ENCODE measurements around the gene PFKFB3. TPM values are rescaled to one million over a fixed set of nuclear protein-coding genes. Genes with fewer than 3 reads are reported as not detected.
"Not testable (repeated sequence)": the region's sequence is repeated elsewhere in the genome, so short reads cannot be mapped to it uniquely, and the experiment has no call there.

PFKFB3 gene
- total RNA-seq = 100 to 1,000 TPM; 157 to 310 TPM

DNA sequence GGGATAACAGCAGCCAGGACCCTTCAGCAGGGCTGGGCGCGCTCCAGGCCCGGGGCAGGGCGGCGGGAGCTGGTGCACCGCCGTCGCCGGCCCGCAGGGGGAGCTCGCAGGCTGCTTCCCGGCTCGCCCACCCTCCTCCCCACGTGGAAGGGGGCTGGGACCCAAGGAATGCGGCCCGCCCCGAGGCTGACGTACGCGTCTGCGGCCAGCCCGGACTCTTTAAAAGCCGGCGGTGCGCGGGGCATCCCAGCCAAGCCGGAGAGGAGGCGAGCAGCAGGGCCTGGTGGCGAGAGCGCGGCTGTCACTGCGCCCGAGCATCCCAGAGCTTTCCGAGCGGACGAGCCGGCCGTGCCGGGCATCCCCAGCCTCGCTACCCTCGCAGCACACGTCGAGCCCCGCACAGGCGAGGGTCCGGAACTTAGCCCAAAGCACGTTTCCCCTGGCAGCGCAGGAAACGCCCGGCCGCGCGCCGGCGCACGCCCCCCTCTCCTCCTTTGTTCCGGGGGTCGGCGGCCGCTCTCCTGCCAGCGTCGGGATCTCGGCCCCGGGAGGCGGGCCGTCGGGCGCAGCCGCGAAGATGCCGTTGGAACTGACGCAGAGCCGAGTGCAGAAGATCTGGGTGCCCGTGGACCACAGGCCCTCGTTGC lies at the start of gene PFKFB3:
Gene PFKFB3, plus strand, starts transcription at position 249 of the 647 bp plus-strand sequence. Its CDS starts 329 bp downstream, at position 578.
- peak within 1 kb of the TSS; percentile 99 for H3K27ac Mint-ChIP-seq

DNA sequence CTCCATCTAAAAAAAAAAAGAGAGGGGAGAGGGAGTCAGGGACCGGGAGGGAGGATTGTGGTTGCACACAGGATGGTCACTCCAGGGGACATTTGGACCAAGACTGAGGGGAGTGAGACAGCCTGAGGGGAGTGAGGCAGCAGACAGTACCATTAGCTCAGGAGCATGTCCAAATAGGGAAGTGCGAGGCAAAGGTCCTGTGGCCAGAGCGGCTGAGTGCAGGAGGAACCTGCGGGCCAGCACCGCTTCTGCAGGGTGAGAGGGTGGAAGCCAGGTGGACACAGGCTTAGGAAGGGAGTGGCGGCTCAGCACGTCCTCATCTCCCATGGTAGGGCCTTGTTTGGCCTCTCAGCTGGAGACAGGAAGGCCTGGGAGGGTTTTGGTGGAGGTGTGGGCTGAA lies 48.9 kb upstream of the PFKFB3 start:
- no peaks in the 10 kb centered on the region for H3K9me3 Mint-ChIP-seq
- peaks cover 86% of the 10 kb centered on the region for H3K36me3 Mint-ChIP-seq (ENCODE audit: low read depth)

More for the DNA sequence above, at the start of gene PFKFB3:
- H3K4me3 Mint-ChIP-seq = peak within 1 kb of the TSS; percentile 92
- no peaks in the 10 kb centered on the region for H3K9me3 Mint-ChIP-seq
- H3K27me3 Mint-ChIP-seq = no peaks in the 10 kb centered on the region
- H3K36me3 Mint-ChIP-seq (ENCODE audit: low read depth) = peaks cover 75% of the 10 kb centered on the region
- ATAC-seq (replicated peaks) = peak; percentile 74
- H3K4me1 Mint-ChIP-seq = peaks cover 26% of the 10 kb centered on the region

DNA sequence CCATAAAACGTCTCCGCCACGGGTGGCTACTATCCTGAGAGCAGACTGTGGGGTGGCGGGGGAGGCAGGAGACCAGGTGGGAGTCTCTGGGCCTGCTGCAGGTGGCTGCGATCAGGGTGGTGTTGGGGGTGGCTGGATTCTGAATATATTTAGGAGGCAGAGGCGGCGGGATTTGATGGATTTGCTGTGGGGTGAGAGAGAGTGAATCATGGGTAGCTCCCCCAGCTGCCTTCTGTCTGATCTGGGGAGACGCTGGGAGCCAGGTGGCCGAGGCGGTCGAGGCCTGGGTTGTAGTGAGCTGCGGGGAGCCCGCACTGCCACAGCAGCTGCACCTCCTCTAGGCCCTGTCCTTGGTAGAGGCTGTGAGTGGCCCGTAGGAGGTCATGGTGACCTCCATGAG lies 48.2 kb upstream of the PFKFB3 start:
- no peaks in the 10 kb centered on the region for H3K27me3 Mint-ChIP-seq
- peaks cover 85% of the 10 kb centered on the region for H3K36me3 Mint-ChIP-seq (ENCODE audit: low read depth)
- H3K27ac Mint-ChIP-seq = peak overlapping the region; percentile 52
- ATAC-seq (replicated peaks) = no peak
- H3K9me3 Mint-ChIP-seq = no peaks in the 10 kb centered on the region
- peaks cover 26% of the 10 kb centered on the region for H3K4me1 Mint-ChIP-seq
- no peak overlapping the region for H3K4me3 Mint-ChIP-seq

More for the DNA sequence above, 48.9 kb upstream of the PFKFB3 start:
- ATAC-seq (replicated peaks) = no peak
- peaks cover 31% of the 10 kb centered on the region for H3K4me1 Mint-ChIP-seq
- H3K4me3 Mint-ChIP-seq = peak overlapping the region; percentile 6
- H3K27ac Mint-ChIP-seq = peak overlapping the region; percentile 73
- H3K27me3 Mint-ChIP-seq = no peaks in the 10 kb centered on the region

GRCh38 chr10:6158276-6158675 lies 44.5 kb upstream of the PFKFB3 start:
- Mint-ChIP-seq H3K27ac (peak overlapping the region; percentile 93), H3K9me3 (no peaks in the 10 kb centered on the region), H3K4me3 (peak overlapping the region; percentile 26), H3K4me1 (peaks cover 21% of the 10 kb centered on the region), H3K36me3 (ENCODE audit: low read depth) (peaks cover 63% of the 10 kb centered on the region), H3K27me3 (no peaks in the 10 kb centered on the region)
- ATAC-seq (replicated peaks) = no peak

DNA sequence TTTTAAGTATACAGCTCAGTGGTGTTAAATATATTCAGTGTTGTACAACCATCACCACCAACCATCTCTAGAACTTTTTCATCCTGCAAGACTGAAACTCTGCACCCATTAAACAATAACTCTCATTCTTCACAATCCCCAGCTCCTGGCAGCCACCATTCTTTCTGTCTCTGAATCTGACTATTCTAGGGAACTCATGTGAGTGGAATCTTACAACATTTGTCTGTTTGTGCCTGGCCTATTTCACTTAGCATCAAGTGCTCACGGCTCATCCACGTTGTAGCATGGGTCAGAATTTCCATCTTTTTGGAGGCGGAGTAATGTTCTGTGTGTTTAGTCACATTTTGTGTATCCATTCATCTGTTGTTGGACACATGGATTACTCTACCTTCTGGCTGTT lies 40.8 kb upstream of the PFKFB3 start:
- no peak for ATAC-seq (replicated peaks)
- Mint-ChIP-seq H3K27ac (peak overlapping the region; percentile 85), H3K36me3 (ENCODE audit: low read depth) (peaks cover 69% of the 10 kb centered on the region), H3K9me3 (no peaks in the 10 kb centered on the region), H3K4me3 (peak overlapping the region; percentile 84), H3K27me3 (no peaks in the 10 kb centered on the region), H3K4me1 (peaks cover 27% of the 10 kb centered on the region)

DNA sequence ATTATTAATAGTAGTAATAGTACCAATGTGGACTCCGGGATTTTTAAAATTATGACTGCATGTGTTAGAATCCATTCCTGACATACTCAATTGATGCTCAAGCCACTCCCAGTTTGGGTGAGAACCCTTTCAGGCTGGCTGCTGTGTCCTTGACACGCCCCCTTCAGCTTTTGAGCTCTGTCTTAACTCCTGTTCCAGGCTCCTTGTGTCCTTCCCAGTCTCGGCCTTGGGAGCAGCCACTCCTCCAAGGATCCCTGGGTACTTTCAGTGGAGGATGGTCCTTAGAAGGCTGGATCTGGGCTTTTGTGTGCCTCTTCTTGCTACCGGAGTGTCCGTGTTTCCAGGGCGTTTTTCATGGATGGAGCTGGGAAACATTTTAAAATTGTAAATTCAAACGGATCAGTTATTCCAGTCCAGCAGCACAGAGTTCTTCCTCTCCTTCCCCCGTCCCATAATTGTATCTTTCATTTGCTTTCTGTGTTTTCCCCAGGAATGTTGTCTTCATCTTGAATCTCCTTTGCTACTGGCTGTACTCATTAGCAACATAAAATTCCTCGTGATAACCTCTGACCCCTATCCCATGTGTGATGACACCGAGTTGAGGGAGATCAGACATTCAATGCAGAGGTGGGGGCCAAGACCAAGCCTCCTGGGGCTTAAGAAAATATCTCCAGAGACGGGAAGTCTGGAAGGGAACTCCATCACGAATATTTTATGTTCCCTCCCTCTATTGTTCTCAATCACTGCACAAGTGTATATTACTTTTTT lies 40.0 kb upstream of the PFKFB3 start:
- no peak for ATAC-seq (replicated peaks)
- Mint-ChIP-seq H3K4me3 (peak overlapping the region; percentile 84), H3K4me1 (peaks cover 35% of the 10 kb centered on the region), H3K36me3 (ENCODE audit: low read depth) (peaks cover 70% of the 10 kb centered on the region), H3K27me3 (no peaks in the 10 kb centered on the region), H3K9me3 (no peaks in the 10 kb centered on the region), H3K27ac (peak overlapping the region; percentile 85)

DNA sequence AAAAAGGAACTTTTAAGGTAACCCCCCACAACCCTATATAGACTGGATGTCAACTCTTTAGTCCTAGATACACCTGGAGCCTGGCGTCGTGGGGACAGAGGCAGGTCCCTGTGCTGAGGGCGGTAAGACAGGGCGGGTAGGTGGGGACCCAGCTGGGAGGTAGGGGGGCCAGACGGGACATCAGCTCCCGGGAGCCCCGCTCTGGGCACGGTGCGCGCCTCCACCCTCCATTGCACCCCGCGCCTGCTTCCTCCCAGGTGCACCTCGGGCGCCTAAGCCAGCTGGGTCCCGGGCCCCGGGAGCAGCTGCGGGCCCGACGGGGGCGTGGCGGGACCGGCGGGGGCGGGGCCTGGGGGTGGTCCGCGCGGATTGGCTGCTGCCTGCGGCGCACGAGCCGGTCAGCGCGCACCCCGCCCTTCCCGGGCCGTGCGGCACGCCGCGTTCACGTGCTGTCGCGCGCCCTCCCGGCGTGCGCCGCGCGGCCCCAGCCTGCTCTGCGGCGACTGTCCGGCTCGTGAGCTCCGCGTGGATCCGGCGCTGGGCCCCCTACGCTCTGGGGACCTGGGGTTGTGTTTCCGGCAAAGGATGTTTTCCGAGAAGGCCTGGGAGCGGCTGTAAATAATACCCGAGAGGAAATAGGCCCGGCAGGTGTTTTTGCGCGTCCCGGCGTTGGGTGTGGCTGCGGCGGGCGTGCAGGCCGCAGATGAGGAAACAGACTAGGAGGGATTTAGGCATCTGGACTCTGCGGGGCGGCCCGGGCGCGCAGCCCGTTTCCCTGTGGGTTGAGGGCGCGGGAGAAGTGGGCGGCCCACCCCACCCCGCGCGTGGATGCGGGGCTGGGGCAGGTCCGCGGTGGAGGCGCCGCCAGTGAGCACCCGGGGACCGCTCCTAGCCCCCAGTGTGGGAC lies 39.1 kb upstream of the PFKFB3 start:
- H3K27me3 Mint-ChIP-seq = no peaks in the 10 kb centered on the region
- ATAC-seq (replicated peaks) = peak; percentile 91
- H3K4me3 Mint-ChIP-seq = peak overlapping the region; percentile 84
- H3K36me3 Mint-ChIP-seq (ENCODE audit: low read depth) = peaks cover 70% of the 10 kb centered on the region
- H3K27ac Mint-ChIP-seq = peak overlapping the region; percentile 85
- no peaks in the 10 kb centered on the region for H3K9me3 Mint-ChIP-seq
- H3K4me1 Mint-ChIP-seq = peaks cover 39% of the 10 kb centered on the region

DNA sequence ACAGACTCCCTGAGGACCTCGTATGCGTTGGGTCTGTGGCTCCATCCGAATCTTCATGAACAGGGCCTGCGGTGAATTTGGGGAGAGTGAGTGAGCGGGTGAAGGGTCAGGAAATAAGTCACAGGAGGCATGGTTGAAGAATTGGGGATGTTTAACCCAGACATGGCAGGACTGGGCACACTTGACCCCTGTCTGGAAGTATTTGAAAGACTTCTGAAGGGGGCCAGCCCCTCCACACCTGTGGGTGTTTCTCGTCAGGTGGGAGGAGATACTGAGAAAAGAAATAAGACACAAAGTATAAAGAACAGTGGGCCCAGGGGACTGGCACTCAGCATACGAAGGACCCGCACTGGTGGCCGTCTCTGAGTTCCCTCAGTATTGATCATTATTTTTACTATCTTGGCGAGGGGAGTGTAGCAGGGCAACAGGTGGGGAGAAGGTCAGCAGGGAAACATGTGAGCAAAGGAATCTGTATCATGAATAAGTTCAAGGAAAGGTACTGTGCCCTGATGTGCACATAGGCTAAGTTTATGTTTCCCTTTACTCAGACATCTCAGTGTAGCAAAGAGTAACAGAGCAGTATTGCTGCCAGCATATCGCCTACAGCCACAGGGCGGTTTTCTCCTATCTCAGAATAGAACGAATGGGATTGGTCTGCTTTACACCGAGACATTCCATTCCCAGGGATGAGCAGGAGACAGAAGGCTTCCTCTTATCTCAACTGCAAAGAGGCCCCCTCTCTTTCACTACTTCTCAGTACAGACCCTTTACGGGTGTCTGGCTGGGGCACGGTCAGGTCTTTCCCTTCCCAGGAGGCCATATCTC lies 38.2 kb upstream of the PFKFB3 start:
- Mint-ChIP-seq H3K36me3 (ENCODE audit: low read depth) (peaks cover 71% of the 10 kb centered on the region), H3K4me1 (peaks cover 48% of the 10 kb centered on the region), H3K27ac (peak overlapping the region; percentile 82), H3K9me3 (no peaks in the 10 kb centered on the region), H3K4me3 (peak overlapping the region; percentile 84), H3K27me3 (no peaks in the 10 kb centered on the region)
- peak; percentile 49 for ATAC-seq (replicated peaks)

DNA sequence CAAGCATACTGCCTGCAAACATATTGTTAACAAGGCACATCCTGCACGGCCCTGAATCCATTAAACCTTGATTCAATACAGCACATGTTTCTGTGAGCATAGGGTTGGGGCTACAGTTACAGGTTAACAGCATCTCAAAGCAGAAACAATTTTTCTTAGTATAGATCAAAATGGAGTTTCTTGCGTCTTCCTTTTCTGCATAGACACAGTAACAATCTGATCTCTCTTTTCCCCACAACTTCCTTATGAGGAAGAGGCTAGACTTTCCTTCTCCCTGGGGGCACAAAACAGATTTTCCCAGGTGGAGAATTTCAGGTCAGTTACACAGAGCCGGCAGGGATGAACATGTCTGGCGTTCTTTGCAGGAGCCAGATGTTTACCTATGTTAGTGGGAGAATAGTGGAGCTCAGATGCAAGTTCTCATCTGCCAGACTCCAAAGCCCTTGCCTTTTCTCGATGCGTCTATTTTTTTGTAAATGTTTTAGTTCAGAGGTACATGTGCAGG lies 37.5 kb upstream of the PFKFB3 start:
- peaks cover 74% of the 10 kb centered on the region for H3K36me3 Mint-ChIP-seq (ENCODE audit: low read depth)
- H3K27me3 Mint-ChIP-seq = no peaks in the 10 kb centered on the region
- peaks cover 56% of the 10 kb centered on the region for H3K4me1 Mint-ChIP-seq
- peak overlapping the region; percentile 84 for H3K4me3 Mint-ChIP-seq
- peak overlapping the region; percentile 82 for H3K27ac Mint-ChIP-seq
- no peak for ATAC-seq (replicated peaks)
- no peaks in the 10 kb centered on the region for H3K9me3 Mint-ChIP-seq

DNA sequence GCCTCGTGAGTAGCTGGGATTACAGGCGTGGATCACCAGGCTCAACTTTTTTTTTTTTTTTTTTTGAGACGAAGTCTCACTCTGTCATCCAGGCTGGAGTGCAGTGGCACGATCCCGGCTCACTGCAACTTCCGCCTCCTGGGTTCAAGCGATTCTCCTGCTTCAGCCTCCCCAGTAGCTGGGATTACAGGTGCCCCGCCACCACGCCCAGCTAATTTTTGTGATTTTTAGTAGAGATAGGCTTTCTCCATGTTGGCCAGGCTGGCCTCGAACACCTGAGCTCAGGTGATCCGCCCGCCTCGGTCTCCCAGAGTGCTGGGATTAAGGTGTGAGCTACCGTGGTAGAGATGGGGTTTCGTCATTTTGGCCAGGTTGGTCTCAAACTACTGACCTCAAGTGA lies 36.8 kb upstream of the PFKFB3 start:
- not testable (repeated sequence) for H3K27me3 Mint-ChIP-seq

DNA sequence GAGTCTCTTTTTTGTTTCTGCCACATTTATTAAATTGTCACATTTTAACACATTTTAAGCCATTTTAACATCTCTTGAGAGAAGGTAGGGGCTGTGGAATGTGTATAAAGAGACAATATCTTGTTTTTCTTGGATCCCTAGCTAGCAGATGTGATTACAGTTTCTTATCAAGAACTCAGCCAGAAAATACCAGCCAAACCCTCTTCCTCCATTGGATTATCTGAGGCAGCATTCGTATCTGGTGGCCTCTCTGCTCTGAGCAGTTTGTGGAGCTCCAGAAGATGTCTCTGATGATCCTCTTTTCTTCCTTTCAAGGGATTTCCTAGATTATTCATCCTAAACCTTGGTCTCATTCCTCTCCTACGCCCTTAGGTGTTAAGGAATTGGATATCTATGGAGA lies 35.3 kb upstream of the PFKFB3 start:
- Mint-ChIP-seq H3K4me1 (peaks cover 65% of the 10 kb centered on the region), H3K9me3 (no peaks in the 10 kb centered on the region), H3K27me3 (no peaks in the 10 kb centered on the region), H3K27ac (peak overlapping the region; percentile 88), H3K4me3 (peak overlapping the region; percentile 48), H3K36me3 (ENCODE audit: low read depth) (peaks cover 89% of the 10 kb centered on the region)
- no peak for ATAC-seq (replicated peaks)

More for the DNA sequence above, 36.8 kb upstream of the PFKFB3 start:
- not testable (repeated sequence) for H3K9me3 Mint-ChIP-seq; ATAC-seq (replicated peaks)
- H3K4me3 Mint-ChIP-seq = peak overlapping the region; percentile 84
- H3K27ac Mint-ChIP-seq = peak overlapping the region; percentile 82
- H3K36me3 Mint-ChIP-seq (ENCODE audit: low read depth) = peaks cover 78% of the 10 kb centered on the region
- peaks cover 61% of the 10 kb centered on the region for H3K4me1 Mint-ChIP-seq

- Mint-ChIP-seq H3K36me3 (ENCODE audit: low read depth) (peaks cover 89% of the 10 kb centered on the region), H3K27ac (peak overlapping the region; percentile 88), H3K27me3 (no peaks in the 10 kb centered on the region), H3K9me3 (no peaks in the 10 kb centered on the region), H3K4me3 (peak overlapping the region; percentile 48), H3K4me1 (peaks cover 63% of the 10 kb centered on the region)
- no peak for ATAC-seq (replicated peaks)
These were observed 34.6 kb upstream of the PFKFB3 start for GRCh38 chr10:6168084-6168483.

DNA sequence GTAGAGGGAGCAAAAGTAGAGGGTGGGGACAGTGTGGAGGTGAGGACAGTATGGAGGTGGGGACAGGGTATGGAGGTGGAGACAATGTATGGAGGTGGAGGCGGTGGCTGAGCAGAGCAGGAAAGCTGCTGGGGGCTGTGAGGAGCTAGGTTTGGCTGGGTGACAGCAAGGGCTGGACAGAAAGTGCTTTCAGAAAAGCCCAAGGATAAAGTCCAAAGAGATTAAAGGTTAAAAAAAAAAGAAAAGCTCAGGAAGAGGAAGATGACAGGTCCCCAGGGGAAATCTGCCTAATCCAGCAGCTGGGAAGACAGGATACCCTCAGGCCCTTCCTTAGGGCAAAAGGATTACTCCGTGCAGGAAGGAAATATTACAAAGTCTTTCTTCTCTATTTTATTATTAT lies 32.1 kb upstream of the PFKFB3 start:
- Mint-ChIP-seq H3K27me3 (no peaks in the 10 kb centered on the region), H3K27ac (peak overlapping the region; percentile 78), H3K4me3 (peak overlapping the region; percentile 50), H3K9me3 (no peaks in the 10 kb centered on the region), H3K36me3 (ENCODE audit: low read depth) (peaks cover 89% of the 10 kb centered on the region), H3K4me1 (peaks cover 70% of the 10 kb centered on the region)
- ATAC-seq (replicated peaks) = no peak
